NCI-H2081 treated with DMSO at 0.1 percent for 48 hours (cell line): ENCODE results near the gene ZNF74.

Source experiments
- DNase-seq: peaks from one replicate; lab custom pipeline; 2025; lab: John Stamatoyannopoulos, UW

The ZNF74 gene

DNA sequence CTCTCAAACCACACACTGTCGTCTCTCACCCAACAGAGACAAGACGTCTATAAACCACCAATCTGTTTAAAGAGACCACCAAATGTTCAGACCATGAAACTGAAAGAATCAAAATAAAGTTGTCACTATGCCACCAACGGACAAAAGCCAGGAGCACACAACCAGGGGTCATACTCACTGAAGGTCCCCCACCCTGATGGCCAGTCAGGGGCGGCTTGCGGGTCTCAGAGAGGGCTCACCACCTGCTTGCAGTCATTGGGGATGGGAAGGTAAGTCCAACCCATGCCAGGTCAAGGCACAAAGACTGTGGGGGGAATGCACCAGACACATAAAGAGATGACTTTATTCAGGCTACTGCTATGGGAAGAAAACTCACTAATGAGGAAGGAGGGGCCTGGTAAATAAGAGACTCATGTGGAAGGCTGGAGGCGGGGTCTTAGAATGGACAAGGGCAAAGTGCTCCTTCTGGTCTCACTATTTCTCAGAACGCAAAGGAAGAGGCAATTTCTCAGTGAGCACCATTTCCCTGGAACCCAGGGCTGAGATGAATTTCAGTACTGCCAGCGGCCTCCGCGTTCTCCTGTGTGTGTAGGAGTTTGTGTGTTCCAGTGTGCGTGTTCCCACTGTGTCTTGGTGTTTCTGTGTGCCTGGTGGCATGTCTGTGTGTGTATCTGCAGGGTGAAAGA lies 26.3 kb downstream of the ZNF74 start:
- DNase-seq = no peak

DNA sequence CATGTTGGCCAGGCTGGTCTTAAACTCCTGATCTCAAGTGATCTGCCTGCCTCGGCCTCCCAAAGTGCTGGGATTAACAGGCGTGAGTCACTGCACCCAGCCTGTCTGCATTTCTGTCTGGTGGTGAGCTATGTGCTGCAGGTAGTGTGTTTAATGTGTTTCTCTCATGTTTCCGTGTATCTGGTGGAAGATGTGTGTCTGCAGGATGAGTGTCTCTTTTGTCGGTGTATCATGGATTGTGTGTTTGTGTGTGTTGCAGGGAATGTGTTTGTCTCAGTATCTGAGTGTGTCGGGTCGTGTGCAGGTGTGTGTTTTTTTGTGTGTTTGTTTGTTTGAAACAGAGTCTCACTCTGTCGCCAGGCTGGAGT lies 27.5 kb downstream of the ZNF74 start:
- DNase-seq = no peak

DNA sequence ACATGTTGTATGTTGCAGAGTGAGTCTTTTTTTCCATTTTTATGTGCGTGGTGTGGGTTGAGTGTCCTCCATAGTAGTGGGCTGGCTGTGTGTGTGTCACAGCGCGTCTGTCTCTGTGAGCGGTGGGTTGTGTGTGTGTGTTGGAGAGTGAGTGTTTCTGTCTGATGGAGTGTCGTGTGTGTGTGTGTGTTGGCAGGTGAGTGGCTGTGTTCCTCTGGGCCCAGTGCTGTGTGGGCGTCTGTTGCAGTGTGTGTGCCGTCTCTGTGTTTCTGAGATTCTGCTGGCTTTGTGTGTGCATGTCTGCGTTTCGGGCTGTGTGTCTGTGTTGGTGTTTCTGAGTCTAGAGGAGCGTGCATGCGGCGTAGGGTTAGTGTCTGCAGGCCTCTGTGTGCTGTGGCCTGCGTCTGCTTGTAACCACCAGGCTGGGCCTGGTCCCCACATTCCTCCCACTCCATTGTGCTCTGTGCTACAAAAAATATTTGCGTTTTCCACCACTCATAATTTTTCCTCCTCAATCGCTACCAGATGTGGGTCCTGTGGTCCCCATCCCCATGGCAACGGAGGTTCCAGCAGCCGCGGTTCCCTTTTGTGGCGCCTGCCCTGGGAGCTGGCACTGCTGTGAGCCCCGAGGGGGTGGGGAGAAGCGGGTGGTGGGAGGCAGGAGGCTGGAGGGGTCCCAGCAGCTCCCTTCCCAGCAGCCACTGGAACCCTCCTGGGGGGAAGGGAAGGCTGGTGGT lies 28.5 kb downstream of the ZNF74 start:
- DNase-seq = no peak

DNA sequence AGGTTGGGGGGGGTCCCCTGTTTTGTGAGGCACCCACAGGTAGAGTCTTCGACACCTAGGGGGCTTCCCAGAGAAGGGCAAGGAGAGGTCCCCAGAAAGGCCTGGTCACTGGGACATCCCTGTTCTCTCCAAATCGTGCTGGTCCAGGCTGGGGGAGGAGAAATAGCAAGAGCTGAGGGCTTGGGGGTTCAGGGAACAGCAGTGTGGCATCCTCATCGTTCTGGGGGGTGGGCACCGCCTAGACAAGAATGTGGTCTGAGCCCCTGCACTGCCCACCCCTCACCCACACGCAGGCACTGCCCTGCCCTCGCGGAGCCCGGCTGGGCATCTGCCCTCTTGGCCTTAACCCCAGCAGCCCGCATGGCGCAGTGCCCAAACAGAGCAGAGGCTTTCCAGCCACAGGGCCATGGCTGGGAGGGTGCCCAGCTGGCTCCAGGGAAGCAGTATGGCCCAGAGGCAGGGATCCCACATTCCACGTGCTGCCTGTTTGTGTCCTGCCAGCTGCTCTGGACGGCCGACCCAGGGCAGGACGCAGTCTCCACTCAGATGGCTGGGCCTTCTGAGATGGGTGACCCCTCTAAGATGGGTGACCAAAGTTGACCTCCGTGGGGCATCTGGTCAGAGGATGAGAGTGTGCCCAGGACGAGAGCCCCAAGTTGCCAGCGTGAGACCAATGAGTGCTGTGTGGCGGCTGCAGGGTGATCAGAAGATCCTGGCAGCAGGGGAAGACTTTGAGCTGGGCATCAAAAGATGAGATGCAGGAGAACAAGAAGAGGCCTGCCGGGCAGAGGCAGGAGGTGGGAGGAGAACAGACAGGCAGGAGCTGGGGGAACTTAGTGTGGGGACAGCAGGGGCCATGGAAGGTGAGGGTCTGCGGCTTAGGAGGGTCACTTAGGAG lies 29.3 kb downstream of the ZNF74 start:
- no peak for DNase-seq

DNA sequence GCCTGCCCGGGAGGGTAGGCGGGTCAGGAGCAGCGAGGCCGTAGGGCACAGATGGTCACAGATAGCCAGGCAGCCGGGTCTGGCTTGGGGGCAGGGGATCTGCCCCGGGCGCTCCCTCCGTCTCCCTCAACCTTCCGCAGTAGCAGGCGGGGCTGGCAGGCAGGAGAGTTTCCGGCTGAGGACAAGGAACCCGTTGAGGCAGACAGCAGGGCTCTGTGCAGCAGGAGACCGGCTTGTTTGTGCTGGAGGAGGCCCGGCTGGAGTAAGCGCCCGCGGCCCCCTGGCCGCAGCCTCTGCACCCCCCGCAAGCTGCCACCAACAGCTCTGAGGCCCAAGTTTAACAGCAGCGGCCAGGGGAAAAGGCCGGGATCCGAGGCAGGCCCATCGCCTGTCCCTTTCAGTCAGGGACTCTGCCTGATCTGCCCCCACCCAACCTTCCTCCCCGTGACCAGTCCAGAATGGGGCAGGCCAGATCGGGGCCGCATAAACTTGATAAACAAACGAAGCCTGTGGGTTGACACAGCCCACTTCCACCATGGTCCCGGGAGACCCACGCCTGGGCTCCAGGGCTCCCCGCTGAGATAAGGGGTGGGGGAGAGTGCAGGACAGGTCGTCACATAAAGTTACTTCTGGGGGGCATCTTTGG lies 30.1 kb downstream of the ZNF74 start:
- no peak for DNase-seq

DNA sequence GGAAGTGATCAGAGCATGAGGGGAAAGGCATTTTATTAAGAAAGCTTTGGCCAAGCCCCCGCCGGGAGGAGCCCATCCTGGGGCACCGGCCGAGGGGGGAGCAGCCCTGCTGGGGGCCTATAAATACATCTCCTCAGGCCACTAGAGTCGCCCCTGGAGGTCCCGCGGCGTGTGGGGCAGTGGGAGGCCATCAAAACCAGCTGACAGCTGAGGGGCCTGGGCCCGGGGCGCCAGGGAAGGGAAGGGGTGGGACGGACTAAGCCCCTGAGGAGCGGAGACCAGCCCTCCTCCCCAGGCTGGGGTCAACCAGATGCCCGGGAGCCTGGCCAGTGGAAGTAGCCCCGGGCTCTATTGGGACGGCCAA lies 30.6 kb downstream of the ZNF74 start:
- no peak for DNase-seq

DNA sequence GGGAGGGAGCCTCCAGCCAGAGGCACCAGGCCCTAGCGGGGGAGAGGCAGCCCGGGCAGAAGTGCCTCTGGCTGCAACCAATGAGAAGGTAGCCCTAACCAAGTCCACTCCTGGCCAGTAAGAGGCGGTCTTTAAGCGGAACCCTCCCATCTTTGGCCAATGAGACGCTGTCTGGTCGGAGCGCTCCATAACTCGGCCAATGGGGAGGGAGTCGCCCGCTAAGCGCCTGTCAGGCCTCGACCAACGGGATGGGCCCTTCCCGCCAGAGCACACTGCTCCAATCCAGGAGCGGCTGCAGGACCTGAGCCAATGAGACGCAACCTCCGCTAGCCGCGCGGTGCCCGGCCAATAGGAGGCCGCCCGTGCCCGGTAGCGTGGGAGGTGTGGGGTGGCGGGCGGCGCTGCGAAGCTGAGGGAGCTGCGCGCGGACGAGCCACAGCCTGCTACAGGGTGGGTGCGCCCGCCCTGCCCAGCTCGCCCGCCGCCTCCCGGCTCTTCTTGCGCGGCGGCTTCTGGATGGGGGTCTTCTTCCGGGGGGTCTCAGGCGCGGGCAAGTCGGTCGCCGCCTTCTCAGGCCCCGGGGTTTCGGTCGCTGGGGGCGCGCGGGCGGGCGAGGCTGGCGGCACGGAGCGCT lies 31.1 kb downstream of the ZNF74 start:
- no peak for DNase-seq

DNA sequence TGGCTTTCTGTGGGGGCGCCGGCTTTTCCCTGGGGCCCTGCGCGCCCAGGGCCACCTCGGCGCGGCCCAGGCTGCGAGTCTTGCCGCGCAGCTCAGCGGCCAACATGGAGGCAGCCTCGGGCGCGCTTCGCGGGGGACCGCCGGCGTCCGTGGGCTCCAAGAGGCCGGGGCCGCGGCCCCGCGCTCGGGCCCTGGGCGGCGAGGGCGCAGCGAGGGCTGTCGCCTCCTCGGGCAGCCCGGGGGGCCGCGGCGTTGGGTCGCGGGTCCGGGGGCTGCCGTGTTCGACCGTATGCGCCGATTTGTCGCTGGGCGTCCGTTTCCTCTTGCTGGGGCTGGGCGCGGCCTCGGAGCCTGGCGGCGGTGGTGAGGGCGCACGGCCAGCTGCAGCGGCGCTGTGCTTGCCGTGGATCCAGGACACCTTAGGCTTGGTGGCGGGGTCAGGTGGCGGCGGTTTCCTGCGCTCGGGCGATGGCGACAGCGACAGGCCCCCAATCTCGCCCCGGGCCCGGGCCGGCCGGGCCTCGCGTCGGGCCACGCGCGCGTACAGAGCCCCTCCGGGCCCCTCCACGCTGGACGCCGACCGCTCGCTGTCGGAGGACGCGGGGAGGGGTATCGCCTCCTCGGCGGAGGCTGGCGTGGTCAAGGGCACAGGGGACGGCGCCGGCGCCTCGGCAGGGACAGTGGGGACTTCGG lies 31.8 kb downstream of the ZNF74 start:
- no peak for DNase-seq

DNA sequence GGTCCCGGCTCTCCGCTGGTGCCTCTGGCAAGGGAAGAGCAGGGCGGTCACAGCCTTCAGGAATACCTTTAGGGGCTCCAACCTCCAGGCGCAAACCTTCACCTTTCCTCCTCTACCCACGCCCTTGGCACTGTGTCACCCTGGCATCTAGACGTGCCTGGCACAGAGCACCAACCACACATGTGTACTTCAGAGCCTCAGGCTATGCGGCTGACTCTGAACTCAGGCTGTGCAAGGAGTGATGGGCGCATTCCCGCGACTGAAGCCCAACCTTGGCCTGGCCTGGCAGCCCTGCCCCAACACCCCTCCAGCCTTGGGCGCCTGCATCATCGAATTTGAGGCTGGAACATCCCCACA lies 32.3 kb downstream of the ZNF74 start:
- DNase-seq = no peak

DNA sequence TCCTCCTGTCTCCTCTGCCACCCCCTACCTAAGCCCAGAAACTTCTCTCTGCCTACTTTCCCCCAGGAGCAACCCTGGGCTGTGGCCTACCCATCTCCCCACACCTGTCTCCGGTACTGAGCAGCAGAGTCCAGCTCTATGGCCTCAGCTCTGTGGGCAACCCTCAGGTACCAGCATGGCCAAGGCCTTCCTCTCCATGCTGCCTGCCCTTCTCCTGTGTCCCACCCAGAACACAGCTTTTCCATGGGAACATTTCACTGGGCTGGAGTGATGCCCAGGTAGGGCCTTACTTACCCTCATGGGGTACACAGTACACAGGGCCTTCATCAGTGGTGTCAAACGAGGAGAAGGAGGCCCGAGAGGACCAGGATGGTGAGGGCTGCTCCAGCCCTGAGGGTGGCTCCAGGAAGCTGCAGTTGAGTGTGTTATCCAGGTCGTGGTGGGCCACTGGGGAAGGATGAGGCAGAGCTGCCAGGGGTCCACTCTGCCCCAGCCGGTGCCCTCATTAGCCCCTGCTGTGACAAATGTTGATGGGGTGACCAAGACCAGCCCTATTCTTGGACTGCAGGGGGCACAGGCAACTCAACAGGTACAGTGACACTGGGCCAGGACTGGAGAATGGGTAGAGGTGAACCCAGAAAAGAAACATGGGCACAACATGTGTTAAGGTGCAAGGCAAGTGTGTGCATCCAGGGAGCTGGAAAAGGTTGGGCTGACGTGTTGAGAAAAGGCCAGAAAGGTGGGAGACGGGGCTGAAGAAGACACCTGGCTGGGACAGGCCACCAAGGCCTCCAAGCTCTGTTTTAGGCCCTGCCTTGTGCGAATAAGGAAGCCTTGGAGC lies 33.4 kb downstream of the ZNF74 start:
- no peak for DNase-seq

DNA sequence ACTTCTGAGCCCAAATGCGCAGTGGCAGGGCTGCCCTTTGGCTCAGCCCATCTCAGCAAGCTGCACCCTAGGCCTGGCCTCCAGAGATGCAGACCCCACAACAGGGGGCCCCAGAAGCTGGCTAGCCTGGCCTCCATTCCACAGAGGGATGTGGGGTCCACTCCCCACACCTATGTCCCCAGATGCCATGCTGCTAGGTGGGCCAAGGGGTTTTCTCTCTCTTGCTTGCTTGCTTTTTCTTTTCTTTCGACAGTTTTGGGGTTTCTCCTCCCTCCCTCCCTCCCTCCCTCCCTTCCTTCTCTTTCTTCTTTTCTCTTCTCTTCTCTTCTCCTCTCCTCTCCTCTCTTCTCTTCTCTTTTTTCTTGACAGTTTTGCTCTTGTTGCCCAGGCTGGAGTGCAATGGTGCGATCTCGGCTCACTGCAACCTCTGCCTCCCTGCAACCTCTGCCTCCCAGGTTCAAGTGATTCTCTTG lies 34.0 kb downstream of the ZNF74 start:
- DNase-seq = no peak

DNA sequence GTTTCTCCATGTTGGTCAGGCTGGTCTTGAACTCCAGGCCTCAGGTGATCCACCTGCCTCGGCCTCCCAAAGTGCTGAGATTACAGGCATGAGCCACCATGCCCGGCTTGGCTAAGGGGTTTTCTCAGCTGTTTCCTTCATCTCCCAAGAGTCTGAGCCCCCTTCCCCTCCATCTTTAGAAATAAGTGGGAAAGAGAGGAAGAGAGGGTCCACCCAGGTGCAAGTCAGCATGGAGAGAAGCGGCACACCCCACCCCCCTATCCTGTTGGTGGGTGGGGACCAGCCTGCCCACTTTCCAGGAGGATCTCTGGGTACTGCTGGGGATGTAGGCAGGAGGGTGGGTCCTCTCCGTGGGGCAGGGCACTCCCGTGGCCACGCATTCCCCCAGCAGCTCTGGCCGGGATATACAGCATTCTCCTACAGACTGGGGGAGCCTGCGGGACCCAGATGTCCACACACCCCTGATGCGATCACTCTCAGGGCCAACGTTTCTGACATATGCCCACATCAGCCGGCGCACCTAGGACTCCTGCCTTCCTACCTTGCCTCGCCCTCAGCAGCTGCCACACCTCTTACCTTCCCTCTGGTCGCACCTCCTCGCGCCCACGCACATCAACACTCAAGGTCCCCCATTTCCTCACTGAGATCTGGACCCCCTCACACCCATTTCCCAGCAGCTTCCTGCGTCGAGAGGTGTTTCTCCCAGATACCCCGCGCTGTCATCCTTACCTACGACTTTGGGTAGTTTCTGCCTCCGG lies 34.7 kb downstream of the ZNF74 start:
- no peak for DNase-seq

DNA sequence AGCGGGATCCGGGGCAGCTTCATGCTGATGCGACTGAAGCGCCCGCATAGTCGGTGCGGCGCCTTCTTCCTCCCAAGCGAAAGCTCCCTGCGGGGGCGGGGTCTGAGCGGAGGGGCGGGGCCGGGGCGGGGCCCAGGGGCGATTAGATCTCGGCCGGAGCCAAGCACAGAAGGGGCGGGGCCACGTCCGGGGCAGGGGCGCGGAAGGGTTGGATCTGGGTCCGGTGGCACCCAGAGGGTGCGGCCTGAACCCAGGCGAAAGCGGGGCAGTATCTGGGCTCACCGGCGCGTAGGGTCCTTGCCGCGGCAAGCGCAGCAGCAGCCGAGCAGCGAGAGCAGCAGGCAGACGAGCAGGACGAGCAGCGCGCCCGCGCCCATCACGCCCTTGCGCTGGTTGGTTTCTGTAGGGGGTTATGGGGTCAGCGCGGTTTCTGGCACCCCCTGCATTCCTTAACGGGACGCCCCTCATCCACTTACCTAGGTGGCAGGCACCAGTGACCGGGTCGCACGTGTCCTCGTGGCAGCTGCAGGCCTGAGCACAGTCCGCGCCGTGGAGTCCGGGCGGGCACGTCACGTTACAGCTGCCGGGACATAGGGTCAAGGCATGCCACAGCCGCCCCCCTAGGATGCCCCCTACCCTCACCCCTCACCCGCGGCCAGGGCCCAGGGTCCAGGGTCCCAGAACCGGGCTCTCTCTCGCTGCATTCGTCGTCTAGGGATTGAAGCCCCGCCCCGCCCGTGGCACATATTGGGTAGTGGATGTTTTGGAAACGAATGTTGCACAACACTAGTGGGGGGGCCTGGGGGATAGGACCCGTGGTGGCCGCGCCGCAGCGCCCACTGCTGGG lies 35.5 kb downstream of the ZNF74 start:
- no peak for DNase-seq

DNA sequence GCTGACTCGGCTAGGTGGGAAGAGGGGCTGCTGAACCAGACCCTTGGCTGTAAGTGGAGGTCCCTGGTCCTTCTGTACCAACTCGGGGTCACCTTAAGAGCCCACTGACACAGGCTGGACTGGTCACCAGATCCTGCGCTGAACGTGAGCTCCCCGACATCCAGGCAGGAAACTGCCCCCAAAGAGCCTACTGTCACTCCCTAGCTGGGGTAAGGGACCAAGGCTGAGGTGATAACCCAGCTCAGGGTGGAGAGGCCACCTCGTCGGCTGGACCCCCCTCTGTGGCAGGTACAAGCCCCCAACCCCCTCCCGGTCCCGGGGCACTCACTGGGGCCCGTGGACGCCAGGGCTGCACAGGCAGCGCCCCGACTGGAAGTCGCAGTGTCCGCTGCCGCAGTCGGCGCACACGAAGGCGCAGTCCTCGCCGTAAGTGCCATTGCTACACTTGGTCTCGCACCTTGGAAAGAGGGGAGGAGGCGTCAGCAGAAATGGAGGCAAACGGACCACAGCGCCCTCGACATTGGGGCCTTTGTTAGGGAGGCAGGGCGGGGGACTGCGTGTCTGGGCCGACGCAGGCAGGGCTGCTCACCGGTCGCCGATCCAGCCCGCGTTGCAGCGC lies 36.3 kb downstream of the ZNF74 start:
- no peak for DNase-seq

DNA sequence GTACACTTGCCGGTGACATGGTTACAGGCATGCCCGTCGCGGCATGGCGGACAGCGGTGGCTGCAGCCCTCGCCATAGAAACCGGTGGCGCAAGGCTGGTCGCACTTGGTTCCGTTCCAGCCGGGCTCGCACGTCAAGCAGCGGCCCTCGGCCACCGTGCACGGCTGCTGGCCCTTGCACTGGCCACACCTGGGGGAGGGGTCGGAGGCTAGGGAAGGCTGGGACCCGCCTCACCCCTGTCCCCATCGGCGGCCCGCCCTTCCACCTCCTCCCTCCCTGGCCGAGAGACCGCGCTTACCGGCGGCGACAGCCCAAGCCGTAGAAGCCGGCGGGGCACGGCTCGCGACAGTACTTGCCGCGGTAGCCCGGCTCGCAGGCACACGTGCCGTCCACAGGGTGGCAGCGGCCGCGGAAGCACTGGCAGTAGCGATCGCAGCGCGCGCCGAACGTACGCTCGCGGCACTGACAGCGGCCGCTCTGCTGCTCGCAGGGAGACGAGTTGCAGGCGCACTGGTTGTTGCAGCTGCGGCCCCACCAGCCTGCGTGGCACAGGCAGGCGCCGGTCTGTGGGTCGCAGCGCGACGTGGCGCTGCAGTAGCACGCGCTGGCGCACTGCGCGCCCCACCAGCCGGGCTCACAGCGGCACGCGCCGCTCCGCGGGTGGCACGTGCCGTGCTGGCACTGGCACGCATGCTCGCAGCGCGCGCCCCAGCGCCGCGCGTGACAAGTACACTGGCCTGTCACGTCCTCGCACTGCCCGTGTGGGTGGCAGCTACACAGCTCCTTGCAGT lies 37.0 kb downstream of the ZNF74 start:
- no peak for DNase-seq

DNA sequence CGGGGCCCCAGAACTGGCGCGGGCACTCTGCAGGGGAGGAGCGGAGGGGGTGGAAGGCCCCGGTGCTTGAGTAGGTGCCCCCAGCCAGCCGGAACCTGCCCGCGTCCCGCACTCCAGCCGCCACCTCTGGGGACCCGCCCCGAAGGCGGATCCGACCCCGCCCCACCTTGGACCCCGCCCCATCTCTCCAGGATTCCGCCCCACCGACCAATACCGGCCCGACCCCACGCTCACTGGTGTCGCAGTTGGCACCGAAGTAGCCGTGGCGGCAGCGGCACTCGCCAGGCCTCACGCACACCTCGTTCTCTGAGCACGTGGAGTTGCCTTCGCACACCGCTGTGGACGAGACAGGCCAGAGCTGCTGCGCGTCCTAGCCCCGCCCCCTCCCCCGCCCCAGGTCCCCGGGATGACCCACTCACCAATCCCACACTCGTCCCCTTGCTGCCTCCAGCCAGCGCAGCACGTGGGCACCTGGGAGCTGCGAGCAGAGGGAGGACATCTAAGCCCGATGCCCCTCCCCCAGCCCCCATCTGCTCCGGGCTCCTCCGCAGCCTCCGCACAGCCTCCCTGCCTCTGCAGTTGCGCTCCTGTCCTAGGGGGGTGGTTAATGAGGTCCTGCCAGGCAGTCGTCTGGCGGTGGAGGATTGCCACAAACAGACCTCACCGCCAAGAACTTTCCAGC lies 37.7 kb downstream of the ZNF74 start:
- DNase-seq = no peak

DNA sequence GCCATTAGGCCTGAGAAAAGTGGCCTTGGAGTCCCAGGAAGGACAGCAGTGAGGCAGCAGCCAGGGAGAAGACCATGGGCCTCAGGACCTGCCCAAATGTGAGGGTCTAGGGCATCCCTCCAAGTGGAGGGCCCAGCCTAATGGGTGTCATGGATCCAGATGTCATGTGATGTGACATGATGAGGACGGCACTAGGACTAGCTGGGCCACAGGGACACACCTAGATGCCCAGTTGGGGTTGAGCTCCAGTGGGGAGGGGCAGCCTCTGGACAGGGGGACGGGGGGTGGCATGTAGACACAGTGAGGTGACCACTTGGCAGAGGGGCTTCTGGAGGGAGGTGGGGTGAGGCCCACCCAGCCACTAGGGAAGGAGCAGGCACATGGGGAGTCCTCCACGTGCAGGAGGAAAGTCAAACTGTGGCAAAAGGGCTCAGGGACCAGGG lies 38.3 kb downstream of the ZNF74 start:
- DNase-seq = no peak
